CD4-positive, CD25-positive, alpha-beta regulatory T cell (primary cell): Measurements from ENCODE around the gene RPS2. TPM values are rescaled to one million over a fixed set of nuclear protein-coding genes. Genes with fewer than 3 reads are reported as not detected.
A peak's percentile ranks its signal among the peaks of the same experiment; 100 is the strongest.

Experiments
- ATAC-seq, 2 donors: fragments of 150-1000 bp; cut with Tn5 transposase; one replicate each; pipeline ENCODE4 v1.10.0; 2021; ENCODE audit warnings: low read depth in 2 of 2, moderate number of reproducible peaks in 2 of 2, moderate library complexity in 1 of 2
- DNase-seq, 3 donors: peaks; one replicate each; pipeline versions ENCODE4 v3.0.0 to v3.0.0-alpha.2; 2012 to 2022; ENCODE audit warnings: mixed read lengths in 1 of 3
- H3K27ac ChIP-seq: one replicate; pipeline ENCODE4 v1.7.0; 2013; ENCODE audit warnings: mild to moderate bottlenecking, low read length; ENCODE audit not compliant: insufficient read depth, poor library complexity, severe bottlenecking
- H3K27me3 ChIP-seq: one replicate; pipeline ENCODE4 v1.7.0; 2013; ENCODE audit warnings: low read length; ENCODE audit not compliant: control insufficient read depth, insufficient read depth
- H3K36me3 ChIP-seq: one replicate; pipeline ENCODE4 v1.7.0; 2013; ENCODE audit warnings: mild to moderate bottlenecking, low read length, moderate library complexity; ENCODE audit not compliant: control insufficient read depth, insufficient read depth
- H3K4me1 ChIP-seq: 2 replicates; pipeline ENCODE4 v1.7.0; 2013; ENCODE audit warnings: mild to moderate bottlenecking, low read length; ENCODE audit not compliant: insufficient read depth, control insufficient read depth, poor library complexity, severe bottlenecking
- H3K4me3 ChIP-seq: one replicate; pipeline ENCODE4 v1.7.0; 2013; ENCODE audit warnings: low read depth, mild to moderate bottlenecking, low read length, moderate library complexity
- H3K9me3 ChIP-seq, 2 experiments: 1 replicate in 1 of 2; 2 replicates in 1 of 2; pipeline ENCODE4 v1.7.0; 2013; ENCODE audit warnings: low read length in 2 of 2, mild to moderate bottlenecking in 1 of 2, moderate library complexity in 1 of 2; ENCODE audit not compliant: control insufficient read depth in 2 of 2
- H3K27ac Mint-ChIP-seq, 3 donors: one replicate each; pipeline ENCODE4 v1.8.0; 2020 to 2022; ENCODE audit warnings: mild to moderate bottlenecking in 3 of 3, mixed read lengths in 3 of 3, moderate library complexity in 2 of 3
- H3K27me3 Mint-ChIP-seq: one replicate; pipeline ENCODE4 v1.8.0; 2022; ENCODE audit warnings: mild to moderate bottlenecking, mixed read lengths
- H3K36me3 Mint-ChIP-seq: one replicate; pipeline ENCODE4 v1.8.0; 2020; ENCODE audit warnings: mixed read lengths
- H3K4me1 Mint-ChIP-seq, 4 donors: one replicate each; pipeline ENCODE4 v1.8.0; 2020 to 2022; ENCODE audit warnings: mixed read lengths in 4 of 4, mild to moderate bottlenecking in 1 of 4
- H3K4me3 Mint-ChIP-seq, 4 donors: one replicate each; pipeline ENCODE4 v1.8.0; 2020 to 2022; ENCODE audit warnings: mild to moderate bottlenecking in 4 of 4, mixed read lengths in 4 of 4, moderate library complexity in 3 of 4
- H3K9me3 Mint-ChIP-seq, 7 donors: one replicate each; pipeline ENCODE4 v1.8.0; 2020 to 2022; ENCODE audit warnings: mixed read lengths in 7 of 7, mild to moderate bottlenecking in 3 of 7, moderate library complexity in 2 of 7
- polyA plus RNA-seq, 4 donors: library from polyadenylated mRNA; unstranded; fragments of 300-500 nt; fragmentation: Illumina TruSeq; gene quantifications; one replicate each; pipeline ENCODE4 v1.2.3, GENCODE V29; 2021
- total RNA-seq: library from RNA; stranded (reverse); gene quantifications from one replicate; pipeline ENCODE4 v1.2.3, GENCODE V29; 2022

The RPS2 gene
- total and polyA plus RNA-seq, 5 donors from 2014 or later = 2,223 to 6,441 (median 4,859) TPM

- Mint-ChIP-seq H3K9me3 (peaks cover 0 to 2% (median 0%) of the 10 kb centered on the region in 7 donors), H3K27me3 (peaks cover 41% of the 10 kb centered on the region), H3K27ac (peak overlapping the region in 1 of 3 donors; percentile 38), H3K36me3 (no peaks in the 10 kb centered on the region), H3K4me3 (no peak overlapping the region), H3K4me1 (peaks cover 0 to 7% (median under 1%) of the 10 kb centered on the region in 4 donors)
- ATAC-seq (no peak), DNase-seq (no peak)
- Histone ChIP-seq H3K27ac (no peak overlapping the region), H3K9me3 (no peaks in the 10 kb centered on the region), H3K4me1 (no peaks in the 10 kb centered on the region), H3K27me3 (no peaks in the 10 kb centered on the region), H3K4me3 (no peak overlapping the region), H3K36me3 (no peaks in the 10 kb centered on the region)
Measured at GRCh38 chr16:1915732-1916639, 48.6 kb downstream of the RPS2 start.

GRCh38 chr16:1914988-1915387, 49.6 kb downstream of the RPS2 start:
- H3K27ac Mint-ChIP-seq = no peak overlapping the region
- H3K36me3 ChIP-seq = no peaks in the 10 kb centered on the region
- H3K36me3 Mint-ChIP-seq = no peaks in the 10 kb centered on the region
- no peak for DNase-seq
- no peak for ATAC-seq
- no peak overlapping the region for H3K27ac ChIP-seq
- peaks cover 0 to 2% (median 0%) of the 10 kb centered on the region in 4 donors for H3K4me1 Mint-ChIP-seq
- H3K4me3 Mint-ChIP-seq = no peak overlapping the region
- H3K27me3 ChIP-seq = no peaks in the 10 kb centered on the region
- peaks cover 0 to 1% (median 0%) of the 10 kb centered on the region in 7 donors for H3K9me3 Mint-ChIP-seq
- no peaks in the 10 kb centered on the region for H3K9me3 ChIP-seq
- H3K4me3 ChIP-seq = no peak overlapping the region
- no peaks in the 10 kb centered on the region for H3K4me1 ChIP-seq
- peaks cover 34% of the 10 kb centered on the region for H3K27me3 Mint-ChIP-seq

- H3K9me3 Mint-ChIP-seq = peaks cover 0 to 2% (median 0%) of the 10 kb centered on the region in 7 donors
- no peaks in the 10 kb centered on the region for H3K36me3 Mint-ChIP-seq
Measured at GRCh38 chr16:1914084-1914608, 50.5 kb downstream of the RPS2 start.

DNA sequence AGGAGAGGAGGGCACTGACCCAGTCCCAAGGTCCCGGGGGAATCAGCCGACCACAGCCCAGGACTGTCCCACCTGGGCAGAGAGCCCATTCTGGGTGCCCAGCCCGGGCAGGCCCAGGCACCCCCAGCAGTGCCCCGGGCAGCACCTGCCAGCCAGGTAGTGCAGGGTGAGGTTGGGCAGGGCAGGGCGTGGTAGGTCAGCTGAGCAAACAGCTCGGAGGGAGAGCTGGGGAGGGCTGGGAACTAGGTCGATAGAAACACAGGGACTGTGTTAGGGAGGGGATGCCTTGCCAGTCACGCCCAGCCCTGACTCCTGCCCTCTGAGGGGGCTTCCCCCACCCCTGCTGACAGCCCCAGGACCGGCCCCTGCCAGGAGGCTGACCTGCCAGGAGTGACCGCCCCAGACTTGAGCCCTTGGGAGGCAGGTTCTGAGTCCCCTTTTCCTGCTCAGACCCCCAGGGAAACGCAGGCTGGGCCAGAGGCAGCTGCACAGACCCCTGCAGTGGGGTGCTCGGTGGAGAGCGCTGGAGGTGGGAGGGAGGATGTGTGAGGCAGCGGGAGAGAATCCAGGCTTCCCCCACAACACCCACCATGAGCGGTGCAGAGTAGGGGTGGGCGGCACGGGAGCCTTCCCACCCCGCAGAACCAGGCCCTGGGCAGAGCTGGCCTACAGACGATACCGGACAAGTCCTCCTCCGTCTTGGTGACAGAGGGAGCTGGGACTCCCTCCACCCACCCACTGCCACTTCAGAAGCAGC, 51.1 kb downstream of the RPS2 start:
- DNase-seq (no peak), ATAC-seq (no peak)
- no peak overlapping the region for H3K4me3 Mint-ChIP-seq
- H3K9me3 ChIP-seq = no peaks in the 10 kb centered on the region
- no peaks in the 10 kb centered on the region for H3K36me3 Mint-ChIP-seq
- no peak overlapping the region for H3K27ac ChIP-seq
- no peaks in the 10 kb centered on the region for H3K4me1 ChIP-seq
- H3K27me3 ChIP-seq = no peaks in the 10 kb centered on the region
- H3K27ac Mint-ChIP-seq = no peak overlapping the region
- no peaks in the 10 kb centered on the region for H3K36me3 ChIP-seq
- no peak overlapping the region for H3K4me3 ChIP-seq
- peaks cover 0 to 2% (median 0%) of the 10 kb centered on the region in 7 donors for H3K9me3 Mint-ChIP-seq
- H3K27me3 Mint-ChIP-seq = peaks cover 34% of the 10 kb centered on the region
- peaks cover 0 to 2% (median 0%) of the 10 kb centered on the region in 4 donors for H3K4me1 Mint-ChIP-seq

More at GRCh38 chr16:1914084-1914608, 50.5 kb downstream of the RPS2 start:
- Mint-ChIP-seq H3K4me1 (peaks cover 0 to 2% (median 0%) of the 10 kb centered on the region in 4 donors), H3K27me3 (peaks cover 34% of the 10 kb centered on the region), H3K4me3 (no peak overlapping the region), H3K27ac (no peak overlapping the region)
- DNase-seq = no peak
- H3K9me3 ChIP-seq = no peaks in the 10 kb centered on the region
- no peak overlapping the region for H3K4me3 ChIP-seq
- no peak overlapping the region for H3K27ac ChIP-seq
- H3K27me3 ChIP-seq = no peaks in the 10 kb centered on the region
- H3K4me1 ChIP-seq = no peaks in the 10 kb centered on the region
- no peak for ATAC-seq
- H3K36me3 ChIP-seq = no peaks in the 10 kb centered on the region

DNA sequence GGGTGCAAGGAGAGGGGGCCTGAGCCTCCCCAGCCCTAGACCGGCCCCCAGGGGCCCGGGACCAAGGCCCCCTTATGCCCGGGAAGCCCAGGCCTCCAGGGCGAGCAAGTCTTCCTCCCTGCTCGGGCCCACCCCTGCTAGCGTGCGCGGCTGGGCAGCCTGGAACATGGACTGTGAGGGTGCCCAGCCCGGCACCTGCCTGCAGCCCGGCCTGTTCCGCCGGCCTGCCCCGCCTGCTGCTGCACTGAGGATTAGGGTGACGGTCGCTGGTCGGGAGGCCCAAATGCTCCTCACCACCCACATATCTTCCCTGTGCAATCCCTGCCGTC, 52.4 kb downstream of the RPS2 start:
- Histone ChIP-seq H3K9me3 (no peaks in the 10 kb centered on the region), H3K36me3 (no peaks in the 10 kb centered on the region), H3K4me3 (no peak overlapping the region), H3K27me3 (no peaks in the 10 kb centered on the region), H3K27ac (no peak overlapping the region), H3K4me1 (no peaks in the 10 kb centered on the region)
- peaks cover 32% of the 10 kb centered on the region for H3K27me3 Mint-ChIP-seq
- ATAC-seq (no peak), DNase-seq (no peak)
- peaks cover 0 to 2% (median 0%) of the 10 kb centered on the region in 4 donors for H3K4me1 Mint-ChIP-seq
- no peak overlapping the region for H3K27ac Mint-ChIP-seq
- no peak overlapping the region for H3K4me3 Mint-ChIP-seq
- H3K36me3 Mint-ChIP-seq = no peaks in the 10 kb centered on the region
- H3K9me3 Mint-ChIP-seq = peaks cover 0 to 2% (median 0%) of the 10 kb centered on the region in 7 donors

Other genes starting within 250 kb of the RPS2 start
- gene NME3, start 193.3 kb downstream of the RPS2 start, total RNA-seq = 45.1 TPM
- gene NME3, start 193.3 kb downstream of the RPS2 start, polyA plus RNA-seq = 100 to 1,000 TPM in 1 of 4 donors, 10 to 100 TPM in 3; 63.8 to 101 (median 75.0) TPM
- gene EME2, start 192.0 kb downstream of the RPS2 start, total RNA-seq = 19.0 TPM
- gene EME2, start 192.0 kb downstream of the RPS2 start, polyA plus RNA-seq = 1 to 10 TPM in 1 of 4 donors, under 1 TPM in 3; 0.57 to 1.1 (median 0.64) TPM
- gene MRPS34, start 191.7 kb downstream of the RPS2 start, total RNA-seq = 46.5 TPM
- 100 to 1,000 TPM; 143 to 176 (median 155) TPM for gene MRPS34, start 191.7 kb downstream of the RPS2 start, polyA plus RNA-seq
- gene SPSB3, start 182.3 kb downstream of the RPS2 start, total RNA-seq = 85.2 TPM
- gene SPSB3, start 182.3 kb downstream of the RPS2 start, polyA plus RNA-seq = 10 to 100 TPM; 61.1 to 72.3 (median 70.8) TPM
- gene NUBP2, start 181.9 kb downstream of the RPS2 start, total RNA-seq = 41.6 TPM
- gene NUBP2, start 181.9 kb downstream of the RPS2 start, polyA plus RNA-seq = 100 to 1,000 TPM in 1 of 4 donors, 10 to 100 TPM in 3; 88.8 to 104 (median 96.6) TPM
- 0.84 TPM for gene IGFALS, start 171.1 kb downstream of the RPS2 start, total RNA-seq
- gene IGFALS, start 171.1 kb downstream of the RPS2 start, polyA plus RNA-seq = under 1 TPM in 1 of 4 donors, not detected in 3; 0.24 TPM
- 36.1 TPM for gene HAGH, start 138.0 kb downstream of the RPS2 start, total RNA-seq
- gene HAGH, start 138.0 kb downstream of the RPS2 start, polyA plus RNA-seq = 10 to 100 TPM; 42.1 to 69.1 (median 48.9) TPM
- gene FAHD1, start 137.6 kb downstream of the RPS2 start, total RNA-seq = 4.5 TPM
- gene FAHD1, start 137.6 kb downstream of the RPS2 start, polyA plus RNA-seq = 10 to 100 TPM; 16.3 to 25.8 (median 22.4) TPM
- not detected for gene MEIOB, start 92.7 kb downstream of the RPS2 start, total RNA-seq
- not detected for gene MEIOB, start 92.7 kb downstream of the RPS2 start, polyA plus RNA-seq
- not detected for gene HS3ST6, start 46.4 kb downstream of the RPS2 start, total RNA-seq
- not detected for gene HS3ST6, start 46.4 kb downstream of the RPS2 start, polyA plus RNA-seq
- 8.3 TPM for gene MSRB1, start 21.6 kb downstream of the RPS2 start, total RNA-seq
- gene MSRB1, start 21.6 kb downstream of the RPS2 start, polyA plus RNA-seq = 10 to 100 TPM; 25.0 to 50.9 (median 32.8) TPM
- not detected for gene RPL3L, start 10.1 kb downstream of the RPS2 start, total RNA-seq
- not detected for gene RPL3L, start 10.1 kb downstream of the RPS2 start, polyA plus RNA-seq
- 65.1 TPM for gene NDUFB10, start 5.3 kb downstream of the RPS2 start, total RNA-seq
- gene NDUFB10, start 5.3 kb downstream of the RPS2 start, polyA plus RNA-seq = 100 to 1,000 TPM; 192 to 288 (median 204) TPM
- not detected for gene RNF151, start 2.0 kb upstream of the RPS2 start, total RNA-seq
- not detected for gene RNF151, start 2.0 kb upstream of the RPS2 start, polyA plus RNA-seq
- 25.3 TPM for gene TBL3, start 7.2 kb upstream of the RPS2 start, total RNA-seq
- gene TBL3, start 7.2 kb upstream of the RPS2 start, polyA plus RNA-seq = 10 to 100 TPM; 48.0 to 60.0 (median 53.9) TPM
- gene NOXO1, start 16.6 kb upstream of the RPS2 start, total RNA-seq = 0.47 TPM
- gene NOXO1, start 16.6 kb upstream of the RPS2 start, polyA plus RNA-seq = under 1 TPM in 2 of 4 donors, not detected in 2; 0.16 to 0.35 TPM
- gene GFER, start 19.4 kb upstream of the RPS2 start, total RNA-seq = 18.4 TPM
- 10 to 100 TPM; 30.5 to 45.5 (median 36.5) TPM for gene GFER, start 19.4 kb upstream of the RPS2 start, polyA plus RNA-seq
- gene SYNGR3, start 25.1 kb upstream of the RPS2 start, total RNA-seq = 3.2 TPM
- 1 to 10 TPM in 2 of 4 donors, under 1 TPM in 1, not detected in 1; 0.82 to 1.8 (median 1.1) TPM for gene SYNGR3, start 25.1 kb upstream of the RPS2 start, polyA plus RNA-seq
- 48.2 TPM for gene ZNF598, start 45.0 kb upstream of the RPS2 start, total RNA-seq
- gene ZNF598, start 45.0 kb upstream of the RPS2 start, polyA plus RNA-seq = 1 to 10 TPM; 1.8 to 3.1 (median 2.9) TPM
- not detected for gene NPW, start 55.0 kb upstream of the RPS2 start, total RNA-seq
- gene NPW, start 55.0 kb upstream of the RPS2 start, polyA plus RNA-seq = not detected
- gene NHERF2, start 62.1 kb upstream of the RPS2 start, total RNA-seq = 1.5 TPM
- under 1 TPM; 0.09 to 0.86 (median 0.21) TPM for gene NHERF2, start 62.1 kb upstream of the RPS2 start, polyA plus RNA-seq
- gene NTHL1, start 83.0 kb upstream of the RPS2 start, total RNA-seq = 15.0 TPM
- gene NTHL1, start 83.0 kb upstream of the RPS2 start, polyA plus RNA-seq = 10 to 100 TPM; 24.7 to 52.7 (median 38.4) TPM
- gene TSC2, start 83.2 kb upstream of the RPS2 start, total RNA-seq = 133 TPM
- 10 to 100 TPM; 22.7 to 26.6 (median 26.4) TPM for gene TSC2, start 83.2 kb upstream of the RPS2 start, polyA plus RNA-seq
- 86.1 TPM for gene PKD1, start 171.1 kb upstream of the RPS2 start, total RNA-seq
- 1 to 10 TPM; 1.4 to 4.4 (median 2.6) TPM for gene PKD1, start 171.1 kb upstream of the RPS2 start, polyA plus RNA-seq
- not detected for gene RAB26, start 183.8 kb upstream of the RPS2 start, total RNA-seq
- gene RAB26, start 183.8 kb upstream of the RPS2 start, polyA plus RNA-seq = 1 to 10 TPM in 2 of 4 donors, under 1 TPM in 2; 0.38 to 1.2 (median 0.93) TPM
- gene TRAF7, start 191.0 kb upstream of the RPS2 start, total RNA-seq = 33.4 TPM
- gene TRAF7, start 191.0 kb upstream of the RPS2 start, polyA plus RNA-seq = 1 to 10 TPM; 4.0 to 7.3 (median 4.8) TPM
- gene CASKIN1, start 231.8 kb upstream of the RPS2 start, total RNA-seq = not detected
- not detected for gene CASKIN1, start 231.8 kb upstream of the RPS2 start, polyA plus RNA-seq
- 23.5 TPM for gene MLST8, start 240.6 kb upstream of the RPS2 start, total RNA-seq
- 10 to 100 TPM; 20.9 to 31.1 (median 24.3) TPM for gene MLST8, start 240.6 kb upstream of the RPS2 start, polyA plus RNA-seq
- 10.9 TPM for gene BRICD5, start 246.0 kb upstream of the RPS2 start, total RNA-seq
- under 1 TPM in 2 of 4 donors, not detected in 2; 0.08 to 0.33 TPM for gene BRICD5, start 246.0 kb upstream of the RPS2 start, polyA plus RNA-seq